ENCODE measurements around the gene CTF1.
A peak's percentile ranks its signal among the peaks of the same experiment; 100 is the strongest.
"Not testable (repeated sequence)": the region's sequence is repeated elsewhere in the genome, so short reads cannot be mapped to it uniquely, and the experiment has no call there.

CTF1 gene

GRCh38 chr16:30888856-30889499, 7.4 kb upstream of the CTF1 start:
- no peak for DNase-seq

- DNase-seq, result no peak
Observed at GRCh38 chr16:30889721-30890120, 6.7 kb upstream of the CTF1 start.

- not testable (repeated sequence) for DNase-seq
Observed at GRCh38 chr16:30891043-30891823, 5.2 kb upstream of the CTF1 start.

GRCh38 chr16:30892670-30893416, 3.6 kb upstream of the CTF1 start:
- DNase-seq, result no peak

GRCh38 chr16:30893417-30893743, 3.0 kb upstream of the CTF1 start:
- no peak for DNase-seq

- DNase-seq, result peak; percentile 95
Observed at GRCh38 chr16:30893744-30894539, 2.5 kb upstream of the CTF1 start, which contains the start of gene BCL7C. BCL7C (minus strand) TSS chr16:30894077; CDS start chr16:30893944, 133 bp downstream.

- DNase-seq, result no peak
Observed at GRCh38 chr16:30894540-30895368, 1.7 kb upstream of the CTF1 start.

GRCh38 chr16:30895627-30896260, 670 bp upstream of the CTF1 start:
- peak; percentile 63 for DNase-seq

- peak; percentile 86 for DNase-seq
Observed at GRCh38 chr16:30896889-30897733, 697 bp downstream of the CTF1 start.

GRCh38 chr16:30899794-30900193, 3.4 kb downstream of the CTF1 start:
- DNase-seq, result no peak

- no peak for DNase-seq
Observed at GRCh38 chr16:30900588-30900987, 4.2 kb downstream of the CTF1 start.

GRCh38 chr16:30901201-30902028, 5.0 kb downstream of the CTF1 start:
- peak; percentile 54 for DNase-seq

GRCh38 chr16:30902029-30902972, 5.9 kb downstream of the CTF1 start:
- peak; percentile 82 for DNase-seq

- no peak for DNase-seq
Observed at GRCh38 chr16:30903002-30903401, 6.6 kb downstream of the CTF1 start.

- no peak for DNase-seq
Observed at GRCh38 chr16:30903596-30903995, 7.2 kb downstream of the CTF1 start.

- DNase-seq, result no peak
Observed at GRCh38 chr16:30904114-30904780, 7.8 kb downstream of the CTF1 start.

- no peak for DNase-seq
Observed at GRCh38 chr16:30907064-30907463, 10.7 kb downstream of the CTF1 start.
